HCT116 (cell line): Measurements from ENCODE around the gene SOX1. TPM values are rescaled to one million over a fixed set of nuclear protein-coding genes. Genes with fewer than 3 reads are reported as not detected.

Experiments
- ATAC-seq: fragments of 200-7000 bp; cut with Tn5 transposase; 2 replicates; pipeline ENCODE4 v1.9.1; 2020; ENCODE audit warnings: mild to moderate bottlenecking, moderate library complexity
- BruUV-seq: library from RNA; stranded (reverse); fragments of 400-500 nt; replicated peaks from 2 replicates; lab custom pipeline; 2021; lab: Mats Ljungman, UMichigan
- CTCF ChIA-PET: fragments of 300-600 bp; sonication (Branson Sonifier 250); formaldehyde crosslinking; loops from one replicate; lab custom pipeline; 2021; ENCODE audit warnings: antibody characterized with exemption; lab: Charles Lee
- POLR2A ChIA-PET: fragments of 300-600, 350-600 bp; sonication (Branson Sonifier 250); formaldehyde crosslinking; loops from one replicate; lab custom pipeline; 2021; ENCODE audit warnings: antibody characterized with exemption; lab: Charles Lee
- RAD21 ChIA-PET, 2 experiments: fragments of 300-600 bp; sonication (Branson Sonifier 250); formaldehyde crosslinking; loops; one replicate each; lab custom pipeline; 2023; ENCODE audit warnings: low total read pairs in 2 of 2; ENCODE audit not compliant: uncharacterized antibody in 2 of 2, unreplicated experiment in 2 of 2, low non-redundant PET in 1 of 2; lab: Charles Lee
- DNase-seq: peaks from one replicate; pipeline ENCODE4 v3.0.0-alpha.2; 2010; ENCODE audit warnings: low read depth, low spot score
- H2AFZ ChIP-seq: fragments of 200-600 bp; shearing (Covaris generic), sonication (generic); 2 replicates; pipeline ENCODE4 v1.6.1; 2017; ENCODE audit warnings: low read depth, mixed run types, mixed read lengths, antibody characterized with exemption, low read length; ENCODE audit not compliant: poor library complexity, severe bottlenecking
- H3K27ac ChIP-seq: 2 replicates; pipeline ENCODE4 v1.5.1; 2012; ENCODE audit warnings: low read depth, low read length
- H3K27me3 ChIP-seq: fragments of 200-600 bp; sonication (generic); 2 replicates; pipeline ENCODE4 v1.6.1; 2016; ENCODE audit warnings: mixed run types, low read length, mixed read lengths; ENCODE audit not compliant: insufficient read depth
- H3K36me3 ChIP-seq, 2 experiments: fragments of 200-500 bp in 1 of 2; fragments of 200-600 bp in 1 of 2; sonication (Bioruptor generic) in 1 of 2; sonication (generic) in 1 of 2; 2 replicates each; pipeline versions ENCODE4 v1.5.1 to v1.6.1; 2014 to 2016; ENCODE audit warnings: low read length in 2 of 2, inconsistent platforms in 1 of 2, mixed read lengths in 1 of 2, mixed run types in 1 of 2; ENCODE audit not compliant: insufficient read depth in 2 of 2, control insufficient read depth in 1 of 2
- H3K4me1 ChIP-seq, 2 experiments: fragments of 200-600 bp in 1 of 2; sonication (generic) in 1 of 2; 2 replicates each; pipeline versions ENCODE4 v1.5.1 to v1.6.1; 2012 to 2017; ENCODE audit warnings: low read length in 2 of 2, inconsistent platforms in 1 of 2, mild to moderate bottlenecking in 1 of 2, mixed read lengths in 1 of 2, mixed run types in 1 of 2, moderate library complexity in 1 of 2; ENCODE audit not compliant: insufficient read depth in 2 of 2, control insufficient read depth in 1 of 2
- H3K4me2 ChIP-seq: fragments of 200-600 bp; sonication (generic); 2 replicates; pipeline ENCODE4 v1.6.1; 2017; ENCODE audit warnings: mixed run types, low read length, mixed read lengths
- H3K4me3 ChIP-seq, 2 experiments: fragments of 200-600 bp in 1 of 2; sonication (generic) in 1 of 2; replicated peaks in 1 of 2; 2 replicates each; pipeline ENCODE4 v1.5.1; 2011 to 2016; ENCODE audit warnings: low read length in 2 of 2, control low read depth in 1 of 2, low read depth in 1 of 2, mild to moderate bottlenecking in 1 of 2, mixed read lengths in 1 of 2, mixed run types in 1 of 2
- H3K79me2 ChIP-seq: fragments of 200-600 bp; sonication (generic); 2 replicates; pipeline ENCODE4 v1.6.1; 2017; ENCODE audit warnings: mild to moderate bottlenecking, mixed run types, low read length, moderate library complexity, mixed read lengths; ENCODE audit not compliant: insufficient read depth
- H3K9ac ChIP-seq: fragments of 200-600 bp; sonication (generic); 2 replicates; pipeline ENCODE4 v1.6.1; 2016; ENCODE audit warnings: low read length, mixed read lengths
- H3K9me2 ChIP-seq: fragments of 200-600 bp; sonication (generic), shearing (Covaris generic); 2 replicates; pipeline ENCODE4 v1.6.1; 2017; ENCODE audit warnings: mixed run types, mild to moderate bottlenecking, moderate library complexity; ENCODE audit not compliant: insufficient read depth
- H3K9me3 ChIP-seq, 2 experiments: fragments of 200-500 bp in 1 of 2; fragments of 200-600 bp in 1 of 2; sonication (Bioruptor generic) in 1 of 2; sonication (generic) in 1 of 2; 2 replicates each; pipeline ENCODE4 v1.6.1; 2014 to 2017; ENCODE audit warnings: low read length in 2 of 2, mixed read lengths in 2 of 2, inconsistent platforms in 1 of 2, low read depth in 1 of 2, mild to moderate bottlenecking in 1 of 2, mixed run types in 1 of 2, moderate library complexity in 1 of 2; ENCODE audit not compliant: control insufficient read depth in 1 of 2, insufficient read depth in 1 of 2
- H4K20me1 ChIP-seq: fragments of 200-600 bp; sonication (generic), shearing (Covaris generic); 2 replicates; pipeline ENCODE4 v1.6.1; 2017; ENCODE audit warnings: mixed run types, mild to moderate bottlenecking, moderate library complexity; ENCODE audit not compliant: insufficient read depth
- CTCF ChIP-seq, 3 experiments: fragments of 200-600 bp in 1 of 3; sonication (generic) in 1 of 3; IDR thresholded peaks in 2 of 3; conservative IDR thresholded peaks in 1 of 3; 2 replicates each; pipeline ENCODE4 v1.5.1; 2012 to 2017; ENCODE audit warnings: low read depth in 2 of 3, low read length in 2 of 3, antibody characterized with exemption in 1 of 3, borderline replicate concordance in 1 of 3, control low read depth in 1 of 3, mild to moderate bottlenecking in 1 of 3, mixed read lengths in 1 of 3, mixed run types in 1 of 3, moderate library complexity in 1 of 3; ENCODE audit not compliant: insufficient read depth in 1 of 3
- JUND ChIP-seq: IDR thresholded peaks from 2 replicates; pipeline ENCODE4 v1.6.1; 2012
- POLR2A ChIP-seq: IDR thresholded peaks from 2 replicates; pipeline ENCODE4 v1.7.0; 2011; ENCODE audit warnings: borderline replicate concordance; ENCODE audit not compliant: insufficient read depth, insufficient read length; ENCODE audit errors: extremely low read depth
- SIN3A ChIP-seq: IDR thresholded peaks from 2 replicates; pipeline ENCODE4 v1.6.1; 2012; ENCODE audit warnings: low read depth
- SRF ChIP-seq: IDR thresholded peaks from 2 replicates; pipeline ENCODE4 v1.6.1; 2012; ENCODE audit warnings: low read depth
- ZNF274 ChIP-seq: fragments of 200-500 bp; sonication (Bioruptor generic); IDR thresholded peaks from 2 replicates; pipeline ENCODE4 v1.6.1; 2014; ENCODE audit warnings: mild to moderate bottlenecking, low read depth, low read length, inconsistent platforms
- intact Hi-C: fragments of 100-400 bp; cut with micrococcal nuclease; formaldehyde crosslinking; loops from 2 replicates; pipeline ENCODE4 v1.10.0; 2022
- total RNA-seq: library from RNA; stranded (reverse); gene quantifications from one replicate; pipeline ENCODE4 v1.2.1, GENCODE V29; 2021; ENCODE audit not compliant: unreplicated experiment
- TF ChIP-seq, protein P1 (sequence below): IDR thresholded peaks from 2 replicates; pipeline ENCODE4 v1.6.1; 2011; ENCODE audit warnings: mild to moderate bottlenecking, low read length, moderate library complexity; ENCODE audit not compliant: insufficient replicate concordance; ENCODE audit errors: extremely low read depth
- TF ChIP-seq, protein P2 (sequence below): IDR thresholded peaks from 2 replicates; pipeline ENCODE4 v1.6.1; 2012; ENCODE audit warnings: low read depth
- TF ChIP-seq, protein P3 (sequence below): IDR thresholded peaks from 2 replicates; pipeline ENCODE4 v1.6.1; 2012
- TF ChIP-seq, protein P4 (sequence below): IDR thresholded peaks from 2 replicates; pipeline ENCODE4 v1.6.1; 2012

Gene SOX1
- total RNA-seq, 1 experiment from 2014 or later = not detected

GRCh38 chr13:112034846-112035245, 32.1 kb upstream of the SOX1 start:
- no peak overlapping the region for H3K9ac ChIP-seq
- H3K36me3 ChIP-seq = no peaks in the 10 kb centered on the region
- TF ChIP-seq, protein P1, sequence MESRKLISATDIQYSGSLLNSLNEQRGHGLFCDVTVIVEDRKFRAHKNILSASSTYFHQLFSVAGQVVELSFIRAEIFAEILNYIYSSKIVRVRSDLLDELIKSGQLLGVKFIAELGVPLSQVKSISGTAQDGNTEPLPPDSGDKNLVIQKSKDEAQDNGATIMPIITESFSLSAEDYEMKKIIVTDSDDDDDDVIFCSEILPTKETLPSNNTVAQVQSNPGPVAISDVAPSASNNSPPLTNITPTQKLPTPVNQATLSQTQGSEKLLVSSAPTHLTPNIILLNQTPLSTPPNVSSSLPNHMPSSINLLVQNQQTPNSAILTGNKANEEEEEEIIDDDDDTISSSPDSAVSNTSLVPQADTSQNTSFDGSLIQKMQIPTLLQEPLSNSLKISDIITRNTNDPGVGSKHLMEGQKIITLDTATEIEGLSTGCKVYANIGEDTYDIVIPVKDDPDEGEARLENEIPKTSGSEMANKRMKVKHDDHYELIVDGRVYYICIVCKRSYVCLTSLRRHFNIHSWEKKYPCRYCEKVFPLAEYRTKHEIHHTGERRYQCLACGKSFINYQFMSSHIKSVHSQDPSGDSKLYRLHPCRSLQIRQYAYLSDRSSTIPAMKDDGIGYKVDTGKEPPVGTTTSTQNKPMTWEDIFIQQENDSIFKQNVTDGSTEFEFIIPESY = no peak
- no peak for TF ChIP-seq CTCF (IDR thresholded peaks at IDR 0.05 in 2 of 3, conservative IDR thresholded peaks at IDR 0.05 in 1 of 3; ENCODE audit: borderline replicate concordance in 1 of 3, insufficient read depth in 1 of 3, low read depth in 2 of 3, low read length in 2 of 3)
- TF ChIP-seq SRF = no peak
- TF ChIP-seq, protein P2, sequence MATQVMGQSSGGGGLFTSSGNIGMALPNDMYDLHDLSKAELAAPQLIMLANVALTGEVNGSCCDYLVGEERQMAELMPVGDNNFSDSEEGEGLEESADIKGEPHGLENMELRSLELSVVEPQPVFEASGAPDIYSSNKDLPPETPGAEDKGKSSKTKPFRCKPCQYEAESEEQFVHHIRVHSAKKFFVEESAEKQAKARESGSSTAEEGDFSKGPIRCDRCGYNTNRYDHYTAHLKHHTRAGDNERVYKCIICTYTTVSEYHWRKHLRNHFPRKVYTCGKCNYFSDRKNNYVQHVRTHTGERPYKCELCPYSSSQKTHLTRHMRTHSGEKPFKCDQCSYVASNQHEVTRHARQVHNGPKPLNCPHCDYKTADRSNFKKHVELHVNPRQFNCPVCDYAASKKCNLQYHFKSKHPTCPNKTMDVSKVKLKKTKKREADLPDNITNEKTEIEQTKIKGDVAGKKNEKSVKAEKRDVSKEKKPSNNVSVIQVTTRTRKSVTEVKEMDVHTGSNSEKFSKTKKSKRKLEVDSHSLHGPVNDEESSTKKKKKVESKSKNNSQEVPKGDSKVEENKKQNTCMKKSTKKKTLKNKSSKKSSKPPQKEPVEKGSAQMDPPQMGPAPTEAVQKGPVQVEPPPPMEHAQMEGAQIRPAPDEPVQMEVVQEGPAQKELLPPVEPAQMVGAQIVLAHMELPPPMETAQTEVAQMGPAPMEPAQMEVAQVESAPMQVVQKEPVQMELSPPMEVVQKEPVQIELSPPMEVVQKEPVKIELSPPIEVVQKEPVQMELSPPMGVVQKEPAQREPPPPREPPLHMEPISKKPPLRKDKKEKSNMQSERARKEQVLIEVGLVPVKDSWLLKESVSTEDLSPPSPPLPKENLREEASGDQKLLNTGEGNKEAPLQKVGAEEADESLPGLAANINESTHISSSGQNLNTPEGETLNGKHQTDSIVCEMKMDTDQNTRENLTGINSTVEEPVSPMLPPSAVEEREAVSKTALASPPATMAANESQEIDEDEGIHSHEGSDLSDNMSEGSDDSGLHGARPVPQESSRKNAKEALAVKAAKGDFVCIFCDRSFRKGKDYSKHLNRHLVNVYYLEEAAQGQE = no peak
- TF ChIP-seq ZNF274 = no peak
- TF ChIP-seq, protein P3, sequence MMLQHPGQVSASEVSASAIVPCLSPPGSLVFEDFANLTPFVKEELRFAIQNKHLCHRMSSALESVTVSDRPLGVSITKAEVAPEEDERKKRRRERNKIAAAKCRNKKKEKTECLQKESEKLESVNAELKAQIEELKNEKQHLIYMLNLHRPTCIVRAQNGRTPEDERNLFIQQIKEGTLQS = no peak
- TF ChIP-seq JUND = no peak
- no peak for TF ChIP-seq POLR2A
- TF ChIP-seq, protein P4, sequence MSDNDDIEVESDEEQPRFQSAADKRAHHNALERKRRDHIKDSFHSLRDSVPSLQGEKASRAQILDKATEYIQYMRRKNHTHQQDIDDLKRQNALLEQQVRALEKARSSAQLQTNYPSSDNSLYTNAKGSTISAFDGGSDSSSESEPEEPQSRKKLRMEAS = no peak
- TF ChIP-seq SIN3A = no peak
- POLR2A ChIA-PET = no interaction called here
- CTCF ChIA-PET = no interaction called here
- no peak for ATAC-seq
- no peaks in the 10 kb centered on the region for H3K9me3 ChIP-seq
- RAD21 ChIA-PET = no interaction called here
- H3K4me3 ChIP-seq = no peak overlapping the region
- no peaks in the 10 kb centered on the region for H3K9me2 ChIP-seq
- peaks cover 19% of the 10 kb centered on the region for H3K27me3 ChIP-seq
- no TSS peak for BruUV-seq
- no peak overlapping the region for H3K4me2 ChIP-seq
- DNase-seq = no peak
- H3K79me2 ChIP-seq = no peaks in the 10 kb centered on the region
- intact Hi-C loops = no loop called here
- no peak overlapping the region for H2AFZ ChIP-seq
- peaks cover 0 to 12% of the 10 kb centered on the region in 2 experiments; a peak in 2 of 4 replicates for H3K4me1 ChIP-seq
- H3K27ac ChIP-seq = no peak overlapping the region
- H4K20me1 ChIP-seq = no peaks in the 10 kb centered on the region
